Astrocyte of the cerebellum (primary cell): ENCODE data around the gene FMNL1.
"Not testable (repeated sequence)": the region's sequence is repeated elsewhere in the genome, so short reads cannot be mapped to it uniquely, and the experiment has no call there.

ENCODE experiments used
- DNase-seq: peaks from one replicate; pipeline ENCODE4 v3.0.0-alpha.2; 2011; ENCODE audit warnings: low read depth
- H3K4me3 ChIP-seq: 2 replicates; pipeline ENCODE4 v1.5.1; 2011; ENCODE audit warnings: mild to moderate bottlenecking, low read depth, low read length, moderate library complexity
- CTCF ChIP-seq: IDR thresholded peaks from 2 replicates; pipeline ENCODE4 v1.5.1; 2012; ENCODE audit warnings: low read length, low read depth, moderate library complexity, mild to moderate bottlenecking; ENCODE audit errors: missing control alignments
- in situ Hi-C: cut with HindIII; loops from 2 replicates; pipeline ENCODE4 v1.10.0; 2017; ENCODE audit warnings: low sequenced_read_pairs

The FMNL1 gene

GRCh38 chr17:45248132-45248957 is 26.7 kb downstream of the FMNL1 start:
- H3K4me3 ChIP-seq, result peak overlapping the region; percentile 53
- in situ Hi-C loops, result loop anchor here (5.0 kb wide), 2 partner anchors 69 to 119 kb away; partner anchors contain the start of gene MAP3K14
- no peak for TF ChIP-seq CTCF
- no peak for DNase-seq

- in situ Hi-C loops, result no loop called here
- no peak for DNase-seq
- TF ChIP-seq CTCF, result no peak
- H3K4me3 ChIP-seq, result no peak overlapping the region
Observed at GRCh38 chr17:45251931-45252330, 30.2 kb downstream of the FMNL1 start.

GRCh38 chr17:45253237-45253636 is 31.6 kb downstream of the FMNL1 start:
- in situ Hi-C loops, H3K4me3 ChIP-seq, DNase-seq: not testable (repeated sequence)

GRCh38 chr17:45253879-45254278 is 32.2 kb downstream of the FMNL1 start:
- TF ChIP-seq CTCF, result no peak
- DNase-seq, result no peak
- in situ Hi-C loops, result no loop called here
- H3K4me3 ChIP-seq, result no peak overlapping the region

- no peak for TF ChIP-seq CTCF
- no peak for DNase-seq
- H3K4me3 ChIP-seq, result no peak overlapping the region
- in situ Hi-C loops, result no loop called here
Observed at GRCh38 chr17:45255358-45255757, 33.7 kb downstream of the FMNL1 start.

GRCh38 chr17:45256114-45256966 is 34.7 kb downstream of the FMNL1 start:
- no peak overlapping the region for H3K4me3 ChIP-seq
- TF ChIP-seq CTCF, result no peak
- DNase-seq, result no peak
- in situ Hi-C loops, result no loop called here

- no peak overlapping the region for H3K4me3 ChIP-seq
- no peak for TF ChIP-seq CTCF
- no peak for DNase-seq
- in situ Hi-C loops, result no loop called here
Observed at GRCh38 chr17:45257115-45257514, 35.4 kb downstream of the FMNL1 start.
